ENCODE results near the gene P3H4. TPM values are rescaled to one million over a fixed set of nuclear protein-coding genes. Genes with fewer than 3 reads are reported as not detected.
A peak's percentile ranks its signal among the peaks of the same experiment; 100 is the strongest.

The P3H4 gene
- total RNA-seq, 1 donor from 2014 or later = 84.8 TPM

GRCh38 chr17:41785091-41785858 lies 26.5 kb downstream of the P3H4 start:
- no peak for TF ChIP-seq CTCF (IDR thresholded peaks at IDR 0.05)
- peaks cover 23% of the 10 kb centered on the region for H3K4me1 Mint-ChIP-seq (ENCODE audit: low read depth)
- H3K4me3 Mint-ChIP-seq (ENCODE audit: unreplicated experiment) = peak overlapping the region; percentile 57
- H3K27me3 Mint-ChIP-seq (ENCODE audit: low read depth) = no peaks in the 10 kb centered on the region
- H3K36me3 Mint-ChIP-seq (ENCODE audit: low read depth) = peaks cover 2% of the 10 kb centered on the region
- H3K9me3 Mint-ChIP-seq (ENCODE audit: low read depth) = no peaks in the 10 kb centered on the region
- no peak overlapping the region for H3K27ac Mint-ChIP-seq (ENCODE audit: unreplicated experiment)
- DNase-seq (ENCODE audit: low spot score) = no peak

GRCh38 chr17:41784207-41784744 lies 27.5 kb downstream of the P3H4 start:
- H3K27ac Mint-ChIP-seq (ENCODE audit: unreplicated experiment) = no peak overlapping the region

GRCh38 chr17:41782142-41782541 lies 29.6 kb downstream of the P3H4 start:
- H3K36me3 Mint-ChIP-seq (ENCODE audit: low read depth) = peaks cover 2% of the 10 kb centered on the region
- H3K27me3 Mint-ChIP-seq (ENCODE audit: low read depth) = no peaks in the 10 kb centered on the region
- no peak for TF ChIP-seq CTCF (IDR thresholded peaks at IDR 0.05)
- no peaks in the 10 kb centered on the region for H3K9me3 Mint-ChIP-seq (ENCODE audit: low read depth)
- H3K27ac Mint-ChIP-seq (ENCODE audit: unreplicated experiment) = no peak overlapping the region
- DNase-seq (ENCODE audit: low spot score) = no peak
- H3K4me1 Mint-ChIP-seq (ENCODE audit: low read depth) = peaks cover 33% of the 10 kb centered on the region
- H3K4me3 Mint-ChIP-seq (ENCODE audit: unreplicated experiment) = no peak overlapping the region

More at GRCh38 chr17:41784207-41784744, 27.5 kb downstream of the P3H4 start:
- Mint-ChIP-seq H3K4me3 (ENCODE audit: unreplicated experiment) (no peak overlapping the region), H3K36me3 (ENCODE audit: low read depth) (peaks cover 2% of the 10 kb centered on the region), H3K4me1 (ENCODE audit: low read depth) (peaks cover 23% of the 10 kb centered on the region), H3K27me3 (ENCODE audit: low read depth) (no peaks in the 10 kb centered on the region), H3K9me3 (ENCODE audit: low read depth) (no peaks in the 10 kb centered on the region)
- no peak for DNase-seq (ENCODE audit: low spot score)
- no peak for TF ChIP-seq CTCF (IDR thresholded peaks at IDR 0.05)

GRCh38 chr17:41781404-41782110 lies 30.2 kb downstream of the P3H4 start:
- TF ChIP-seq CTCF (IDR thresholded peaks at IDR 0.05) = no peak
- no peak for DNase-seq (ENCODE audit: low spot score)
- Mint-ChIP-seq H3K36me3 (ENCODE audit: low read depth) (peaks cover 2% of the 10 kb centered on the region), H3K27me3 (ENCODE audit: low read depth) (no peaks in the 10 kb centered on the region), H3K9me3 (ENCODE audit: low read depth) (no peaks in the 10 kb centered on the region), H3K4me1 (ENCODE audit: low read depth) (peaks cover 33% of the 10 kb centered on the region), H3K27ac (ENCODE audit: unreplicated experiment) (no peak overlapping the region), H3K4me3 (ENCODE audit: unreplicated experiment) (no peak overlapping the region)

- Mint-ChIP-seq H3K9me3 (ENCODE audit: low read depth) (no peaks in the 10 kb centered on the region), H3K36me3 (ENCODE audit: low read depth) (peaks cover 2% of the 10 kb centered on the region), H3K27ac (ENCODE audit: unreplicated experiment) (no peak overlapping the region), H3K4me1 (ENCODE audit: low read depth) (peaks cover 42% of the 10 kb centered on the region), H3K4me3 (ENCODE audit: unreplicated experiment) (no peak overlapping the region), H3K27me3 (ENCODE audit: low read depth) (no peaks in the 10 kb centered on the region)
- DNase-seq (ENCODE audit: low spot score) = no peak
- no peak for TF ChIP-seq CTCF (IDR thresholded peaks at IDR 0.05)
These were observed 31.8 kb downstream of the P3H4 start for GRCh38 chr17:41779954-41780353.

Data from chondrocyte (in vitro differentiated cells).